H1 (cell line): ENCODE results near the gene HNRNPU.

Experiments
- BACH1 ChIP-seq: IDR thresholded peaks from 2 replicates; pipeline ENCODE4 v1.6.1; 2012; ENCODE audit warnings: low read length, improper control_type of control experiment
- CHD1 ChIP-seq: IDR thresholded peaks from 2 replicates; pipeline ENCODE4 v1.6.1; 2012; ENCODE audit warnings: low read depth, low read length, improper control_type of control experiment
- EP300 ChIP-seq, 2 experiments: IDR thresholded peaks; 1 replicate in 1 of 2; 2 replicates in 1 of 2; pipeline ENCODE4 v1.6.1; 2011 to 2012; ENCODE audit warnings: low read depth in 2 of 2, low read length in 2 of 2, mild to moderate bottlenecking in 2 of 2, borderline replicate concordance in 1 of 2, inconsistent platforms in 1 of 2, moderate library complexity in 1 of 2
- POLR2A ChIP-seq, 2 experiments: IDR thresholded peaks; 1 replicate in 1 of 2; 2 replicates in 1 of 2; pipeline ENCODE4 v1.6.1; 2011; ENCODE audit warnings: low read depth in 2 of 2, low read length in 2 of 2, mild to moderate bottlenecking in 2 of 2; ENCODE audit errors: control extremely low read depth in 1 of 2
- POLR2AphosphoS5 ChIP-seq: IDR thresholded peaks from 2 replicates; pipeline ENCODE4 v1.6.1; 2011; ENCODE audit warnings: low read depth, low read length
- RAD21 ChIP-seq, 2 experiments: IDR thresholded peaks in 1 of 2; conservative IDR thresholded peaks in 1 of 2; 2 replicates each; pipeline ENCODE4 v1.6.1; 2011; ENCODE audit warnings: low read depth in 2 of 2, low read length in 2 of 2, improper control_type of control experiment in 1 of 2, inconsistent platforms in 1 of 2, mild to moderate bottlenecking in 1 of 2, moderate library complexity in 1 of 2
- SP1 ChIP-seq: IDR thresholded peaks from 2 replicates; pipeline ENCODE4 v1.6.1; 2011; ENCODE audit warnings: low read depth, low read length
- SUZ12 ChIP-seq: fragments of 200-600 bp; sonication (generic); IDR thresholded peaks from 2 replicates; pipeline ENCODE4 v1.6.1; 2012; ENCODE audit warnings: mild to moderate bottlenecking, inconsistent platforms, low read length, moderate library complexity, mixed read lengths
- TCF12 ChIP-seq: IDR thresholded peaks from 2 replicates; pipeline ENCODE4 v1.6.1; 2011; ENCODE audit warnings: low read depth, mild to moderate bottlenecking, low read length
- TF ChIP-seq, protein P1 (sequence below), 3 experiments: IDR thresholded peaks; 1 replicate in 2 of 3; 2 replicates in 1 of 3; pipeline versions ENCODE4 v1.5.1 to v1.6.1; 2011; ENCODE audit warnings: low read length in 3 of 3, mild to moderate bottlenecking in 3 of 3, inconsistent platforms in 2 of 3, low read depth in 1 of 3, moderate library complexity in 1 of 3; ENCODE audit not compliant: insufficient read depth in 1 of 3; ENCODE audit errors: control extremely low read depth in 1 of 3

DNA sequence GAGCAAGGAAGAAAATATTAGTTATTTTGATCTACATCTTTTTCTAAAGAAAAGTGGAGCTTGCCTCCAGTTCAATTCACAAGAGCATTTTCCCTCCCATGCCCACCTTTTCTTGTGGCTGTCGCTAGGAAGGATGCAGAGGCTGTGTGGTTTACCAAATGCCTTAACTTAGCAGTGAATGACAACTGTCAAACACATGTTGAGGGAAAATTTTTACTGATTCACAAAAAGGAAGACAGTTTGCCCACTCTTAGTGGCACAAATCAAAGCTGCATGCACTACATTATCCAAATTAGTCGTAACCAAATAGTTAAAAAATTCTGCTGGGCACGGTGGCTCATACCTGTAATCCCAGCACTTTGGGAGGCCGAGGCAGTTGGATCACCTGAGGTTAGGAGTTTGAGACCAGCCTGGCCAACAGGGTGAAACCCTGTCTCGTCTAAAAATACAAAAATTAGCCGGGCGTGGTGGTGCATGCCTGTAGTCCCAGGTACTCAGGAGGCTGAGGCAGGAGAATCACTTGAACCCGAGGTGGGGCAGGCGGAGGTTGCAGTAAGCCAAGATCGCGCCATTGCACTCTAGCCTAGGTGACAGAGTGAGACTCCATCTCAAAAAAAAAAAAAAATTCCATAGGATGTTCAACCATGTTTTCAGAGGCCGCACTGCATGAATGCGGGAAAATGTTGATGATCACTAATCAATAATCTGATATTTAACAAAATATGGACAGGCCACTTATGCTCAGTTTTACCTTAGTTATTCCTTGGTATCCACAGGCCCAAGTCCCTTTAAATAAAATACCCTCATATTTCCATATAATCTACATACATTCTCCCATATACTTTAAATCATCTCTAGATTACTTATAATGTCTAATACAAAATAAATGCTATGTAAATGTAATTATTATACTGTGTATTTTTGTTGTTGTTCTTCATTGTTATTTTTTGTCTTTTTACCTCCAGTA is 19.9 kb downstream of the HNRNPU start:
- TF ChIP-seq, protein P1, sequence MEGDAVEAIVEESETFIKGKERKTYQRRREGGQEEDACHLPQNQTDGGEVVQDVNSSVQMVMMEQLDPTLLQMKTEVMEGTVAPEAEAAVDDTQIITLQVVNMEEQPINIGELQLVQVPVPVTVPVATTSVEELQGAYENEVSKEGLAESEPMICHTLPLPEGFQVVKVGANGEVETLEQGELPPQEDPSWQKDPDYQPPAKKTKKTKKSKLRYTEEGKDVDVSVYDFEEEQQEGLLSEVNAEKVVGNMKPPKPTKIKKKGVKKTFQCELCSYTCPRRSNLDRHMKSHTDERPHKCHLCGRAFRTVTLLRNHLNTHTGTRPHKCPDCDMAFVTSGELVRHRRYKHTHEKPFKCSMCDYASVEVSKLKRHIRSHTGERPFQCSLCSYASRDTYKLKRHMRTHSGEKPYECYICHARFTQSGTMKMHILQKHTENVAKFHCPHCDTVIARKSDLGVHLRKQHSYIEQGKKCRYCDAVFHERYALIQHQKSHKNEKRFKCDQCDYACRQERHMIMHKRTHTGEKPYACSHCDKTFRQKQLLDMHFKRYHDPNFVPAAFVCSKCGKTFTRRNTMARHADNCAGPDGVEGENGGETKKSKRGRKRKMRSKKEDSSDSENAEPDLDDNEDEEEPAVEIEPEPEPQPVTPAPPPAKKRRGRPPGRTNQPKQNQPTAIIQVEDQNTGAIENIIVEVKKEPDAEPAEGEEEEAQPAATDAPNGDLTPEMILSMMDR (IDR thresholded peaks at IDR 0.05; ENCODE audit: control extremely low read depth in 1 of 3, insufficient read depth in 1 of 3, low read depth in 1 of 3, low read length in 3 of 3): no peak
- TF ChIP-seq TCF12 (no peak), RAD21 (IDR thresholded peaks at IDR 0.05 in 1 of 2, conservative IDR thresholded peaks at IDR 0.05 in 1 of 2; ENCODE audit: low read depth in 2 of 2, low read length in 2 of 2) (no peak), SUZ12 (no peak), EP300 (IDR thresholded peaks at IDR 0.05; ENCODE audit: borderline replicate concordance in 1 of 2, low read depth in 2 of 2, low read length in 2 of 2) (no peak), SP1 (no peak), CHD1 (no peak), POLR2AphosphoS5 (0 out of 2 replicates have a peak, but pooled peaks have one; percentile 7), POLR2A (IDR thresholded peaks at IDR 0.05; ENCODE audit: control extremely low read depth in 1 of 2, low read depth in 2 of 2, low read length in 2 of 2) (peak in 1 of 2 experiments; percentile 55; a peak in 1 of 3 replicates), BACH1 (no peak)
